Loucy (cell line): ENCODE results near the gene NKPD1.

ENCODE experiments used
- H2AFZ ChIP-seq: fragments of 200-600 bp; sonication (generic); 2 replicates; pipeline ENCODE4 v1.6.0; 2016; ENCODE audit warnings: antibody characterized with exemption, mild to moderate bottlenecking, low read length, moderate library complexity
- H3F3A ChIP-seq: fragments of 200-600 bp; 2 replicates; pipeline ENCODE4 v1.6.0; 2016; ENCODE audit warnings: antibody characterized with exemption, low read depth, mild to moderate bottlenecking
- H3K27me3 ChIP-seq: fragments of 200-600 bp; sonication (generic); 2 replicates; pipeline ENCODE4 v1.6.1; 2014; ENCODE audit warnings: low read length, mild to moderate bottlenecking; ENCODE audit not compliant: insufficient read depth, poor library complexity, severe bottlenecking
- H3K36me3 ChIP-seq: fragments of 200-600 bp; sonication (generic); 2 replicates; pipeline ENCODE4 v1.6.1; 2016; ENCODE audit warnings: low read length; ENCODE audit not compliant: insufficient read depth
- H3K4me1 ChIP-seq: fragments of 200-600 bp; sonication (generic); 2 replicates; pipeline ENCODE4 v1.5.1; 2014; ENCODE audit warnings: low read length, mild to moderate bottlenecking; ENCODE audit not compliant: insufficient read depth, poor library complexity, severe bottlenecking
- H3K4me2 ChIP-seq: fragments of 200-600 bp; sonication (generic); 2 replicates; pipeline ENCODE4 v1.6.0; 2014; ENCODE audit warnings: antibody characterized with exemption, low read length, low read depth, mild to moderate bottlenecking; ENCODE audit not compliant: poor library complexity, severe bottlenecking
- H3K4me3 ChIP-seq: fragments of 200-600 bp; sonication (generic); 2 replicates; pipeline ENCODE4 v1.5.1; 2014; ENCODE audit warnings: low read length, mild to moderate bottlenecking, mixed read lengths; ENCODE audit not compliant: poor library complexity, severe bottlenecking
- H3K79me2 ChIP-seq: fragments of 200-600 bp; sonication (generic); 2 replicates; pipeline ENCODE4 v1.6.1; 2014; ENCODE audit warnings: low read length; ENCODE audit not compliant: insufficient read depth
- H3K9ac ChIP-seq: fragments of 200-600 bp; sonication (generic); 2 replicates; pipeline ENCODE4 v1.6.0; 2014; ENCODE audit warnings: mild to moderate bottlenecking, low read depth, low read length, moderate library complexity; ENCODE audit not compliant: poor library complexity, severe bottlenecking
- H3K9me2 ChIP-seq: fragments of 200-600 bp; sonication (generic); replicated peaks from 2 replicates; pipeline ENCODE4 v1.6.1; 2016; ENCODE audit warnings: low read depth, low read length, mixed read lengths
- H3K9me3 ChIP-seq: fragments of 200-600 bp; sonication (generic); 2 replicates; pipeline ENCODE4 v1.6.1; 2014; ENCODE audit warnings: mild to moderate bottlenecking, antibody characterized with exemption, low read length, low read depth; ENCODE audit not compliant: insufficient read depth
- H4K20me1 ChIP-seq: fragments of 200-600 bp; sonication (generic); 2 replicates; pipeline ENCODE4 v1.6.0; 2014; ENCODE audit warnings: antibody characterized with exemption, low read length, mild to moderate bottlenecking; ENCODE audit not compliant: insufficient read depth, poor library complexity, severe bottlenecking
- EZH2phosphoT487 ChIP-seq: fragments of 200-600 bp; IDR thresholded peaks from 2 replicates; pipeline ENCODE4 v1.6.1; 2018; ENCODE audit warnings: antibody characterized with exemption, mild to moderate bottlenecking, moderate library complexity, borderline replicate concordance
- TF ChIP-seq, protein P1 (sequence below): fragments of 200-600 bp; sonication (generic); conservative IDR thresholded peaks from 2 replicates; pipeline ENCODE4 v1.5.1; 2014; ENCODE audit warnings: mild to moderate bottlenecking, antibody characterized with exemption, low read length

The NKPD1 gene

DNA sequence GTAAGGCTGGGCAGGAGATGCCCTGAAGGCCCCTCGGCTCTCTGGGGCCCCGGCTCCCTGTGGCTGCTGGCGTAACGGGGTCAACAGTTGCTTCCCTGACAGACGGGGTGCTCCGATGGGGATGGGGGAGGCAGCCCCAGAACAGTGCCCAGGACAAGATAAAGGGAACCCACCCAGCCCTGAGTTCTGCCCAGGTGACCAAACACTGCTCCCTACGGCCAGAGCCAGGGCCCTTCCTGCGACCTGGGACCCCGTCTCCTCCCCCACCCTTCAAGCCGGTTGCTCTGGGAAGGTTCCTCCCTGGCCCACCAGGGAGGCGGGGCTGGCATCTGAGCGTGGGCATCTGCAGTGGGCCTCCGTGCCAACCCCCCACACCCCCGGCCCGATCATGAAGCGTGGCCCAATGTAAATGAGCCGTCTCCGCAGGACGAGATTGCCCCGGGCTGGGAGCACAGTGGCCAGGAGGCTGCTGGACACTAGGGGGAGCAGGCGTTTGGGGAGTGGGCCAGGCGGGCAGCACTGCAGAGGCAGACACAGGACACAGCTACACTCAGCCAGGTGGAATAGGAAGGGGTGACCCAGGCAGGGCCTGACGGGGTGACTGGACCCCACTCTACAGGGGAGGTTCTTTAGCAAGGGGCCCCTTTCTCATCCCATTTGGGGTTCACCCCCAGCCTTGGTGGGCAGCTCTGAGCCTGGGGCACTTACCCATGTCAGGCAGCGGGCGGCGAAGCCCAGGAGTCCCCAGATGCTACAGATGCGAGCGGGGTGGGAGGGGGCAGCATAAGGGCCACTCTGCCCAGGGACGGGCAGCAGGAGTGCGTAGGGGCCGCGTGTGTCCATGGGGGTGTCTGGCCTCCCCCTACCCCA is 1.2 kb upstream of the NKPD1 start:
- Histone ChIP-seq H3K4me2 (no peak overlapping the region), H4K20me1 (no peaks in the 10 kb centered on the region), H3K4me3 (no peak overlapping the region), H3K4me1 (no peaks in the 10 kb centered on the region), H2AFZ (no peak overlapping the region), H3K9me3 (no peaks in the 10 kb centered on the region), H3K9me2 (no peaks in the 10 kb centered on the region), H3K27me3 (no peaks in the 10 kb centered on the region), H3K9ac (no peak overlapping the region), H3K36me3 (no peaks in the 10 kb centered on the region), H3F3A (no peaks in the 10 kb centered on the region), H3K79me2 (no peaks in the 10 kb centered on the region)
- TF ChIP-seq EZH2phosphoT487: no peak
- TF ChIP-seq, protein P1, sequence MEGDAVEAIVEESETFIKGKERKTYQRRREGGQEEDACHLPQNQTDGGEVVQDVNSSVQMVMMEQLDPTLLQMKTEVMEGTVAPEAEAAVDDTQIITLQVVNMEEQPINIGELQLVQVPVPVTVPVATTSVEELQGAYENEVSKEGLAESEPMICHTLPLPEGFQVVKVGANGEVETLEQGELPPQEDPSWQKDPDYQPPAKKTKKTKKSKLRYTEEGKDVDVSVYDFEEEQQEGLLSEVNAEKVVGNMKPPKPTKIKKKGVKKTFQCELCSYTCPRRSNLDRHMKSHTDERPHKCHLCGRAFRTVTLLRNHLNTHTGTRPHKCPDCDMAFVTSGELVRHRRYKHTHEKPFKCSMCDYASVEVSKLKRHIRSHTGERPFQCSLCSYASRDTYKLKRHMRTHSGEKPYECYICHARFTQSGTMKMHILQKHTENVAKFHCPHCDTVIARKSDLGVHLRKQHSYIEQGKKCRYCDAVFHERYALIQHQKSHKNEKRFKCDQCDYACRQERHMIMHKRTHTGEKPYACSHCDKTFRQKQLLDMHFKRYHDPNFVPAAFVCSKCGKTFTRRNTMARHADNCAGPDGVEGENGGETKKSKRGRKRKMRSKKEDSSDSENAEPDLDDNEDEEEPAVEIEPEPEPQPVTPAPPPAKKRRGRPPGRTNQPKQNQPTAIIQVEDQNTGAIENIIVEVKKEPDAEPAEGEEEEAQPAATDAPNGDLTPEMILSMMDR: peak; percentile 45; the same call in 1 of the 2 replicates

- no peak for TF ChIP-seq EZH2phosphoT487
- TF ChIP-seq, protein P1: no peak
- Histone ChIP-seq H3K4me3 (no peak overlapping the region), H3K79me2 (no peaks in the 10 kb centered on the region), H3K9me2 (no peaks in the 10 kb centered on the region), H3K27me3 (no peaks in the 10 kb centered on the region), H2AFZ (no peak overlapping the region), H3K4me2 (no peak overlapping the region), H3K36me3 (no peaks in the 10 kb centered on the region), H3K9ac (no peak overlapping the region), H3F3A (no peaks in the 10 kb centered on the region), H3K9me3 (no peaks in the 10 kb centered on the region), H4K20me1 (no peaks in the 10 kb centered on the region), H3K4me1 (no peaks in the 10 kb centered on the region)
Observed at GRCh38 chr19:45159971-45160324, 834 bp downstream of the NKPD1 start.

DNA sequence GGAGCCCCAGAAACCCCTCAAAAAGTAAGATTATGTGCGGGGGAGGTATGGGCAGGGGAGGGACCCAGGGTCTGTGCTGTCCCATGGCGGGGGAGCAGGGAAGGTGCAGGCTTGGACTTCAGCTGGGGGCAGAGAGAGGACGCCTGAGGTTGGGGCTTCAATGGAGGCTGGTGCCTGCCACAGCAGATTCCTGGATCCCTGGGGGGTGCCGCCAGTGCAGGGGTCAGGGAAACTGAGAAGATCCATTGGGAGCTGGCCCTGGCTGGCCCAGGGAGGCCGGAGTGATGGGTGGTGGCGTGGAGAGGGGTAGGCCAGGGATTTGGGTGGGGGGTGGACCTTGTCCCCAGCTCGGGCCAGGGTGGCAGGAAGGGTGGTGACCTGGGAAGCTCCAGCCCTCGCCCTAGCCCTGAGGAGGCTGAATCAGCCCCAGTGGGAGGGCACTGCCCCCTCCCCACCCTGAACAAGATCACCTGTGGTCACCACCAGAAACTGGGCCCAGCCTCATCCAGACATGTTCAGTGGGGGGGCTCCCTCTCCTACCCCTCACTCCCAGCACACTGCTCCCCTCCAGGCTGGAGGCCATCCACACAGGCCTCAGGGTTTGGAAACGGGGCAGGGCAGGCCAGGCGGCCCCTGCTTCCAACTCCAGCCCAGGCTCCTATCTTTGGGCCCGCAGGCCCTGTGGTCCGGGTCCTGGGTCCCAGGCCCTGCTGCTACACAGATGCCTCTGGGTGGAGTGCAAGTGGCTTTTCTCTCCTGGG is 1.4 kb downstream of the NKPD1 start:
- H3K9me2 ChIP-seq: no peaks in the 10 kb centered on the region
- no peaks in the 10 kb centered on the region for H3F3A ChIP-seq
- no peak overlapping the region for H3K9ac ChIP-seq
- no peaks in the 10 kb centered on the region for H4K20me1 ChIP-seq
- H2AFZ ChIP-seq: no peak overlapping the region
- H3K4me1 ChIP-seq: no peaks in the 10 kb centered on the region
- no peaks in the 10 kb centered on the region for H3K9me3 ChIP-seq
- TF ChIP-seq, protein P1: no peak
- TF ChIP-seq EZH2phosphoT487: no peak
- H3K4me2 ChIP-seq: no peak overlapping the region
- no peaks in the 10 kb centered on the region for H3K27me3 ChIP-seq
- H3K79me2 ChIP-seq: no peaks in the 10 kb centered on the region
- no peaks in the 10 kb centered on the region for H3K36me3 ChIP-seq
- no peak overlapping the region for H3K4me3 ChIP-seq
